Pulmonary artery endothelial cell (primary cell): ENCODE data around the gene EXT2. TPM values are rescaled to one million over a fixed set of nuclear protein-coding genes. Genes with fewer than 3 reads are reported as not detected.

Experiments used
- DNase-seq: peaks from one replicate; pipeline ENCODE4 v3.0.0-alpha.2; 2011; ENCODE audit warnings: low read depth, low spot score
- total RNA-seq: library from RNA; depleted of rRNA; stranded (reverse); fragments of >200 nt; gene quantifications from 2 replicates; pipeline ENCODE4 v1.2.3, GENCODE V29; 2014

Gene EXT2
- total RNA-seq, 1 donor from 2014 or later = 87.9 TPM

- peak; percentile 8 for DNase-seq
Observed at GRCh38 chr11:44133335-44133946, 38.0 kb downstream of the EXT2 start.

GRCh38 chr11:44134625-44135024 is 39.1 kb downstream of the EXT2 start:
- no peak for DNase-seq

GRCh38 chr11:44136176-44136945 is 40.9 kb downstream of the EXT2 start:
- DNase-seq = no peak

DNA sequence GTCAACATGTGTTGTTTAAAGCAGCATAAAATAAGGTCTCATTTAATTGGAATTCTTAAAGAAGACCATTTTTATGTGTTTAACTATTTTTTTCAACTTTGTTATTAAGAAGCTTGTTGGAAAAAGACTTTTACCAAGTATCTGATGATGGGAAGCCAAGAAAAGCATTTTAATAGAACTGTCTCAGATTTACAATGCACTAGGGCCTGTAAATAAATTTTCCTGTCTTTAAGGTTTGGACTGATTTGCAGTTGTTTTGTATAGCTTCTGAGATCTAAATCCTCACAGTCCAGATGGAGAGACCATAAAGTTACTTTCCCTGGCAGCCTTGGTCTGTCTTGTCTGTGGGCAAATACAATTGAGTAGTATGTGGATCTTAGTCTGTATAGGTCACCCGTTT is 41.6 kb downstream of the EXT2 start:
- DNase-seq = no peak

DNA sequence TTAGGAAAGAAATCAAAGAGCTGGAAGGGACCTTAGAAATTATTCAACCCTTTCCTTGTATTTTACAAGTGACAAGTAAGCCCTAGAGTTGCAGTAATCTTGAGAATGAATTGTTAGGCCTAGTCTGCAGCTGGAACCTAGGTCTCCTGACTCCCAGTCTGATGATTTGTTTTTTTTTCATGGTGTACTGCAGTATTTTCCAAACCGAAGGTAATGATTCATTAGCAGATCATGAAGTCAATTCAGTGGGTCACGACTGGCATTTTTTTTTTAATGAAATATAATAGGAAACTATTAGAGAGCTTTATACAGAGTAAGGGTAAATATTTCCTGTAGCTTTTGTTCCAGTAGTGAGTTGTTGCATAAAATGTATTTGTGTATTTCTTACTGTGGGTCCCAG is 42.8 kb downstream of the EXT2 start:
- no peak for DNase-seq

DNA sequence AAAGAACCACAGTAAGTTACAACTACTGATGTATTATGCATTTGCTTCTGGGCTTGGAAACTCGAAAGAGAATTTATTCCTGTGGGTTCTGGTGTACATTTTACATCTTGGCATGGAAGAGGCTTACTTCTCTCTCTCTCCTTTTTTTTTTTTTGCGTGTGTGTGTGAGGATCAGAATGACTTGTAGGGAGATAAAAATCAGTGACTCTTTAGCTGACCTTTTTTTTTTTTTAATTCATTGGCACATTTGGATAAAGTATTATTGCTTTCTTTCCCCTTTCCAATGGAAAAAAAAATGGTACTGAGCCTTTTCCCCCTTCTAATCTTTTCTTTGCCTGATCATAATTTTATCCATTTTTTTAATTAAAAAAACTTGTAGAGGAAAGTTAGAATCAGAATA is 43.5 kb downstream of the EXT2 start:
- DNase-seq = no peak

GRCh38 chr11:44139565-44140330 is 44.3 kb downstream of the EXT2 start:
- no peak for DNase-seq

- DNase-seq = no peak
Observed at GRCh38 chr11:44140372-44140771, 44.9 kb downstream of the EXT2 start.

DNA sequence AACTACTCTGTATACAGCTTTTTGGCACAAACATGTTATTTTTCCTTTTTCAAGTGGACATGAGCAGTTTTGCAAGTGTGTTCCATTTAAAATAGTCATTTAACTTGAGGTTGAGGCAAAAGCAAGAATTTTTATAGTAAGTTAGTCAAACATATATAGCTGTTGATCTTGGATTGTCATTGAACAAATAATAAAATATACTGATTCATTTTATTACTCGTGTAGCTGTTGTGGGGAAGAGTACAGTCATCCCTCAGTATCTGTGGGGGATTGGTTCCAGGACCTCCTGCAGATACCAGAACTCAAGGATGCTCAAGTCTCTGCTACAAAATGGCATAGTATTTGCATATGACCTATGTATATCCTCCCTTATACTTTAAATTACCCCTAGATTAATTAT is 45.3 kb downstream of the EXT2 start:
- no peak for DNase-seq

DNA sequence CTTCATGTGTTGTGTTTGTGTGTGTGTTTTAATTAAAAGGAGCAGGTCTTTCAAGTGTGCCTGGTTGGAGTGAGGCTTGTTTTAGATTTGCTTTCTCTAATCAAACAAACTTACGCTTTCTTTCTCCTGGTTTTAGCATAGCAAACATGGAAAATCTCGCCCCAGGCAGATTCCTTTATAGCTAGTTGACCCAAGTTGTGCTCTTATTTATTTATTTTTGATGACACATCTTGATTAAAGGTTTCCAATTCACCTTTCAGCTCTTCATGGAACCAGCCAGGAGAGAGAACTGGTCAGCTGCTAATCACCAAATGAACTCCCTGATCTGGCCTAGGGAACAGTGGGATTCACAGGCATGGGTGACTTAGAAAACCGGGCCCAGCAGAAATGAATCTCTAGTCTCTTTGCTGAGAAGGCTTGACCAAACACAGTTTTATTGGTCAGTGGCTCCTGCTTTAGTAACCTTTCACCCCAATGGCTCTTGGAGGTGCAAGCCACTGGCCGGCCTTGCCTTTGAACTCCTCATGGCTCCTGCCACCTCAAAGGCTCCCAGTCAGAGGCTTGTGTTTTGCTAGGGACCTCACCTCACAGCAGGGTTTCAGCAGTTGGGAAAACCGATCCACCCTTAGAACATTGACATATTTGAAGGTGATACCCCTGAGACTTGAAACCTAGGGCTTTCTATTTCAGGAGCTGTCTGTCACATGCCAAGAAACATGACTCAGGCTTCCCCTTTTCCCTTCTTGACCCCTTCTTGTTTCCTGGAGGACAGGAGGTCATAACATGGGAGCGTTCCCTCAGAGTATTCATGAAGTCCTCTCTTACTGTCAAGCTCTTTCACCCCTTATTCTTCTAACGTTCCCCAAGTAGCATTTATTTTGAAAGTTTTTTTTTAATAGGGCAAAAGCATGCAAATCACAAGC is 48.8 kb downstream of the EXT2 start:
- DNase-seq = no peak

GRCh38 chr11:44145011-44145775 is 49.7 kb downstream of the EXT2 start:
- DNase-seq = no peak

DNA sequence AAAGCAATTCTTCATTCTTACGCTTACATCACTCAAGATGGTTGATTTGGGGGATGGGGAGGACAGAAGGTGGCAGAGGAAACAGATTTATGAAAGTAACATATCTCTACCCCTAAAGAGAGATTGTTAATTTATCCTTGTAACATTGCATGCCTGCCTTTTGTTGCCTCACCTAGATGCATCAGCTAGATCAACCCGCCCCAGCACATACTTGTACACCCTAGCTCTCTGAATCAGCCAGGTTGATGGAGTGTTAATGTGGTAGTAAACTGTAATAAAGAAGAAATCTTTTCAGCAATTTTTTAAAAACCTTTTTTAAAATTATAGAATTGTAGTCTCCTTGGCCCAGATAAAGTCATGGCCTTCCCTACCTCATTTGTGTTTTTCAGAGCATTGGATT is 51.5 kb downstream of the EXT2 start:
- DNase-seq = no peak

DNA sequence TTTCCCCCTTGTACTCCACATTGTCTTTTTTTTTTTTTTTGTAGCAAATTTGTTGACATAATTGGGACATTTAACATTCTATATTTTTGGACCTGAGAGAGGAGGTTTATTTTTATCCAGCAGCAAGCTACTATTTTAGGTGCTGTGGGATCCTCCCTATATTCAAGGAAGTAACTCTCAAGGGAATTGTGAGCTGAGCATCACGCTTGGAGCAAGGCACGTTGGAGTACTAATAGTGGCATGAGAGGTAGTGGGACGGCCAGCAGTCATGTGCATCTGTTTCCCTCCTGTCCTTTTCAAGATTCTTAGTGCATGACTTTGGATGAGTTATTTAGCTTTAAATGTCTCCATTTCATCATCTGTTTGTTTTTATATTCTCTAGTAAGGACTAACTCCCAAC is 52.3 kb downstream of the EXT2 start:
- DNase-seq = no peak

DNA sequence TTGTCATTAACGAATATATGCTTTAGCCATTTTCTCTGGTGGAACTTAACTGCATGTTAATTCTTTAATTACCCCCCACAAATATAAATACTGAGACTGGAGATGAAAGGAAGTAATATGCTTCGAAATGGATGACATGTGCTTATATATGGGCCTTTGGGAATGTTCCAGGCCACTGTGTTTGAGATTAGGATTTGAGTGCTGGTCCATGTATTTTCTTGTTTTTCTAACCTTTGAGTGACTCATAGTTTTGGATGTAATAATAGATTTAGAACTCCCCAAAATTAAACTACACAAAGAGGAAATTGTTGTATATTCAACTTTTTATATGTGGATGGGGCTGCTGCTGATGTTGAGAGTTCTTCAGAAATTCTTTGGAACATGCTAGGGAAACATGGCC is 54.2 kb downstream of the EXT2 start:
- DNase-seq = no peak

DNA sequence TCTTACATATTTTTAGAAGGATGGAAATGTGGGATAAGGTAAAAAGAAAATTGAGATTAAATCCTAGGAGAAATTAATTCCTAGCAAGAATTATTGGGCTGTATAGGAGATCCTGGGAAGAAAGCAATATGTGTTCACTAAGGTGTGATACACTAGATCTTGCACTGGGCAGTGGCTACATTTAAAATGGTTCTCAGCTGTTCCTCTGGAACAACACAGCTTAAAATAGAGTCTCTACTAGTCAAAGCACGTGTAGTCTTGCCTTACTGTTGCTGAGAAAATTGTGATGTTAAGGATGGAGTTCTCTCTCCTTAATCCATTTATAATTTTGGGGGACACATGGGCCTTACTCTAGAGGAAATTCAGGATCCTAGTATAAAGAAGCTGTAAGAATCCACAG is 54.9 kb downstream of the EXT2 start:
- DNase-seq = no peak

- no peak for DNase-seq
Observed at GRCh38 chr11:44157019-44157418, 61.5 kb downstream of the EXT2 start.

DNA sequence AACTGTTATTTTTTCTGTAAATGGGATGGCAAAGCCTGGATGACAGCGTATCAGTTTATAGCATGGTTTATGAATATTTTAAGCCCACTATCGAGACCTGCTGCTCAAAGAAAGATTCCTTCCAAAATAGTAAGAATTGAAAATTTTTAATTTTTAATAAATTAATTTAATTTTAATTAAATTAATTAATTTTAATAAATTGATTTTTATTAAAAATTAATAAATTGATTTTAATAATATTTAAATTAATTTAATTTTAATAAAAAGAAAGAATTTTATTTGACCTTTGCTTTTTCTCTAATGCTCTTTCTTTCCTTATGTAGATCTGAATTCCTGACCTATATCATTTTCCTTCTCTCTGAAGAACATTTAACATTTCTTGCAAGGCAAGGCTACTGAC is 62.9 kb downstream of the EXT2 start:
- DNase-seq = no peak

- no peak for DNase-seq
Observed at GRCh38 chr11:44159848-44160721, 64.6 kb downstream of the EXT2 start.

- no peak for DNase-seq
Observed at GRCh38 chr11:44162004-44162403, 66.5 kb downstream of the EXT2 start.

GRCh38 chr11:44162662-44163061 is 67.2 kb downstream of the EXT2 start:
- no peak for DNase-seq
